Ectodermal cell (in vitro differentiated cells): ENCODE data around the gene TOP1.

ENCODE experiments used
- H3K27ac ChIP-seq: 2 replicates; pipeline ENCODE4 v1.7.0; 2013; ENCODE audit warnings: mild to moderate bottlenecking, low read depth, low read length; ENCODE audit not compliant: insufficient read depth, poor library complexity, severe bottlenecking
- H3K27me3 ChIP-seq: 2 replicates; pipeline ENCODE4 v1.7.0; 2013; ENCODE audit warnings: mild to moderate bottlenecking, low read length; ENCODE audit not compliant: insufficient read depth, control insufficient read depth, poor library complexity, severe bottlenecking
- H3K36me3 ChIP-seq: one replicate; pipeline ENCODE4 v1.7.0; 2013; ENCODE audit warnings: low read length; ENCODE audit not compliant: control insufficient read depth, insufficient read depth
- H3K4me1 ChIP-seq: one replicate; pipeline ENCODE4 v1.7.0; 2013; ENCODE audit warnings: low read length; ENCODE audit not compliant: control insufficient read depth, insufficient read depth
- H3K4me3 ChIP-seq: 2 replicates; pipeline ENCODE4 v1.7.0; 2013; ENCODE audit warnings: low read depth, low read length, control low read depth; ENCODE audit not compliant: insufficient read depth
- H3K9me3 ChIP-seq: 2 replicates; pipeline ENCODE4 v1.7.0; 2013; ENCODE audit warnings: mild to moderate bottlenecking, low read length, moderate library complexity; ENCODE audit not compliant: control insufficient read depth
- WGBS, 2 experiments: methylation state at CpG; one replicate each; pipeline ENCODE4 v1.1.7; 2013; ENCODE audit warnings: missing lambda C conversion rate in 2 of 2; 5-methylcytosine and 5-hydroxymethylcytosine counted together

TOP1 gene

GRCh38 chr20:41034239-41034638 lies 5.6 kb downstream of the TOP1 start:
- no peak overlapping the region for H3K4me3 ChIP-seq
- H3K27me3 ChIP-seq, result no peaks in the 10 kb centered on the region
- peaks cover 21% of the 10 kb centered on the region for H3K4me1 ChIP-seq
- 96 to 97% methylated on average over 2 to 3 of the region's 3 CpGs for WGBS, 2 experiments
- H3K36me3 ChIP-seq, result no peaks in the 10 kb centered on the region
- no peak overlapping the region for H3K27ac ChIP-seq
- H3K9me3 ChIP-seq, result no peaks in the 10 kb centered on the region

- Histone ChIP-seq H3K9me3 (no peaks in the 10 kb centered on the region), H3K27me3 (no peaks in the 10 kb centered on the region), H3K4me1 (peaks cover 20% of the 10 kb centered on the region), H3K4me3 (no peak overlapping the region), H3K36me3 (no peaks in the 10 kb centered on the region), H3K27ac (no peak overlapping the region)
- 26 to 42% methylated on average over 3 of the region's 3 CpGs for WGBS, 2 experiments
Measured at GRCh38 chr20:41035207-41035606, 6.6 kb downstream of the TOP1 start.

GRCh38 chr20:41037179-41037578 lies 8.6 kb downstream of the TOP1 start:
- Histone ChIP-seq H3K4me1 (peaks cover 7% of the 10 kb centered on the region), H3K4me3 (no peak overlapping the region), H3K9me3 (no peaks in the 10 kb centered on the region), H3K36me3 (no peaks in the 10 kb centered on the region), H3K27ac (no peak overlapping the region), H3K27me3 (no peaks in the 10 kb centered on the region)
- WGBS, 2 experiments, result 63 to 75% methylated on average over 1 to 2 of the region's 2 CpGs

- Histone ChIP-seq H3K36me3 (no peaks in the 10 kb centered on the region), H3K9me3 (no peaks in the 10 kb centered on the region), H3K4me3 (no peak overlapping the region), H3K27ac (no peak overlapping the region), H3K4me1 (no peaks in the 10 kb centered on the region), H3K27me3 (no peaks in the 10 kb centered on the region)
- WGBS, 2 experiments, result 78 to 87% methylated on average over 2 to 4 of the region's 4 CpGs
Measured at GRCh38 chr20:41038149-41038877, 9.7 kb downstream of the TOP1 start.

GRCh38 chr20:41038878-41039404 lies 10.3 kb downstream of the TOP1 start:
- no peaks in the 10 kb centered on the region for H3K4me1 ChIP-seq
- no peak overlapping the region for H3K4me3 ChIP-seq
- no peaks in the 10 kb centered on the region for H3K9me3 ChIP-seq
- no peaks in the 10 kb centered on the region for H3K36me3 ChIP-seq
- no peak overlapping the region for H3K27ac ChIP-seq
- 90% methylated on average over 5 to 6 of the region's 7 CpGs for WGBS, 2 experiments
- H3K27me3 ChIP-seq, result no peaks in the 10 kb centered on the region

GRCh38 chr20:41040855-41041254 lies 12.2 kb downstream of the TOP1 start:
- 88 to 92% methylated on average over 1 of the region's 1 CpG for WGBS, 2 experiments

GRCh38 chr20:41041693-41042092 lies 13.1 kb downstream of the TOP1 start:
- 95 to 96% methylated on average over 4 of the region's 4 CpGs for WGBS, 2 experiments
- Histone ChIP-seq H3K4me3 (no peak overlapping the region), H3K27me3 (no peaks in the 10 kb centered on the region), H3K9me3 (no peaks in the 10 kb centered on the region), H3K4me1 (peaks cover 1% of the 10 kb centered on the region), H3K27ac (no peak overlapping the region), H3K36me3 (no peaks in the 10 kb centered on the region)

More at GRCh38 chr20:41040855-41041254, 12.2 kb downstream of the TOP1 start:
- Histone ChIP-seq H3K4me3 (no peak overlapping the region), H3K27ac (no peak overlapping the region), H3K9me3 (no peaks in the 10 kb centered on the region), H3K36me3 (no peaks in the 10 kb centered on the region), H3K27me3 (no peaks in the 10 kb centered on the region), H3K4me1 (no peaks in the 10 kb centered on the region)

- H3K4me3 ChIP-seq, result no peak overlapping the region
- peaks cover 13% of the 10 kb centered on the region for H3K4me1 ChIP-seq
- 93 to 96% methylated on average over 9 of the region's 9 CpGs for WGBS, 2 experiments
- H3K36me3 ChIP-seq, result no peaks in the 10 kb centered on the region
- H3K27ac ChIP-seq, result no peak overlapping the region
- H3K9me3 ChIP-seq, result no peaks in the 10 kb centered on the region
- no peaks in the 10 kb centered on the region for H3K27me3 ChIP-seq
Measured at GRCh38 chr20:41044409-41045062, 15.9 kb downstream of the TOP1 start.

GRCh38 chr20:41045671-41046070 lies 17.0 kb downstream of the TOP1 start:
- Histone ChIP-seq H3K9me3 (no peaks in the 10 kb centered on the region), H3K4me3 (no peak overlapping the region), H3K4me1 (peaks cover 13% of the 10 kb centered on the region), H3K27me3 (no peaks in the 10 kb centered on the region), H3K36me3 (no peaks in the 10 kb centered on the region), H3K27ac (no peak overlapping the region)
- WGBS, 2 experiments, result 87 to 90% methylated on average over 2 of the region's 2 CpGs

GRCh38 chr20:41046716-41047115 lies 18.1 kb downstream of the TOP1 start:
- peaks cover 13% of the 10 kb centered on the region for H3K4me1 ChIP-seq
- no peaks in the 10 kb centered on the region for H3K9me3 ChIP-seq
- WGBS, 2 experiments, result 86 to 87% methylated on average over 2 of the region's 2 CpGs
- H3K27me3 ChIP-seq, result no peaks in the 10 kb centered on the region
- peak overlapping the region; percentile 28 for H3K27ac ChIP-seq
- no peaks in the 10 kb centered on the region for H3K36me3 ChIP-seq
- H3K4me3 ChIP-seq, result no peak overlapping the region
